Esophagus (tissue), 2 donors: ENCODE data around the gene CNNM4. TPM values are rescaled to one million over a fixed set of nuclear protein-coding genes. Genes with fewer than 3 reads are reported as not detected.

ENCODE experiments used
- H3K27ac ChIP-seq, 2 donors: one replicate each; pipeline ENCODE4 v1.5.1; 2013; ENCODE audit warnings: low read depth in 2 of 2, mild to moderate bottlenecking in 2 of 2, inconsistent platforms in 1 of 2, low read length in 1 of 2, moderate library complexity in 1 of 2
- H3K27me3 ChIP-seq, 2 donors: one replicate each; pipeline ENCODE4 v1.6.1; 2013; ENCODE audit warnings: low read length in 2 of 2, control low read depth in 1 of 2, mild to moderate bottlenecking in 1 of 2; ENCODE audit not compliant: insufficient read depth in 2 of 2, control insufficient read depth in 1 of 2
- H3K36me3 ChIP-seq, 2 donors: one replicate each; pipeline ENCODE4 v1.6.1; 2013; ENCODE audit warnings: low read length in 1 of 2; ENCODE audit not compliant: control insufficient read depth in 2 of 2, insufficient read depth in 2 of 2
- H3K4me1 ChIP-seq, 2 donors: one replicate each; pipeline ENCODE4 v1.6.1; 2013; ENCODE audit warnings: low read length in 1 of 2; ENCODE audit not compliant: control insufficient read depth in 2 of 2, insufficient read depth in 2 of 2
- H3K4me3 ChIP-seq, 2 donors: one replicate each; pipeline ENCODE4 v1.5.1; 2013; ENCODE audit warnings: low read length in 2 of 2, mild to moderate bottlenecking in 2 of 2, low read depth in 1 of 2, moderate library complexity in 1 of 2
- H3K9me3 ChIP-seq, 2 donors: one replicate each; pipeline ENCODE4 v1.6.1; 2013; ENCODE audit warnings: mild to moderate bottlenecking in 2 of 2, low read depth in 1 of 2, low read length in 1 of 2, moderate library complexity in 1 of 2; ENCODE audit not compliant: control insufficient read depth in 2 of 2, insufficient read depth in 1 of 2
- WGBS, 2 donors: extraction: QIAGEN DNeasy Blood & Tissue Kit; methylation state at CpG; one replicate each; pipeline ENCODE4 v1.1.7; 2013; 5-methylcytosine and 5-hydroxymethylcytosine counted together
- polyA plus RNA-seq, 2 donors: library from polyadenylated mRNA; stranded (reverse); fragments of 200-250 nt; gene quantifications; one replicate each; pipeline ENCODE4 v1.2.3, GENCODE V29; 2013
- donor health status: healthy with polysubstance abuse.
- donor health status: Bipolar disorder and iron deficiency.

Gene CNNM4
- polyA plus RNA-seq, 2 donors, result 3.2 to 5.0 TPM

DNA sequence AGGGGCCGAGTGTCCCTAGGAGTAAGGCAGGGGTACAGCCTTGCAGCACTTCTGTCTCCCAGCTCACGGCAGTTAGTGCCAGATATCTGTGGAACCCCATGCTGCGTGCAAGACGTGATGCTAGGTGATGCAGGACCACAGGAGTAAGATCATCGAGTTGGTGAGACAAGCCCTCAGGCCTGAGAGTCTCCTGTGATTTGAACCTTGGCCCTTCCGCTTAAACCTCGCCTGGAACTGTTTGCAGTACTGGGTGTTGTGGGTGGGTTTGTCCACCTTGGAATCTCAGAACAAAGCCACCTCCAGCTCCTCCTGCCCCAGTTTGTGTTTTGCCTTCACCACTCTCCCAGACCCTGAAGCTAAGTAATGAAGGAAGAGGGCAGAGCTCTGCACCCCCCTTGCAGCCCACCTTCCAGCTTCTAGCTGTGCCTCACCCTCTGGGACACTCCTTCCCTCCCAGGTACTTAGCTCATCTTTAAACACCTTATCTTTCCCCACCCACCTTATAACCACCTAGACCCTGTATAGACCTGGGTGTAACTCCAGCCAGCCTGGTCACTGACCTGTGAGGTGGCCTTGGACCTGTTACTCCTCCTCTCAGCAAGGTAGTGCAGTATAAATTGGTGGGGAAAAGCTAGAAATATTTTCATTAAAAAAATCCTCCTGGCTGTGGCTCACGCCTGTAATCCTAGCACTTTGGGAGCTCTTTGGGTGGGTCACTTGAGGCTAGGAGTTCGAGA lies 6.6 kb downstream of the CNNM4 start:
- no peak overlapping the region for H3K27ac ChIP-seq
- H3K4me1 ChIP-seq, result peaks cover 24 to 42% of the 10 kb centered on the region in 2 donors

DNA sequence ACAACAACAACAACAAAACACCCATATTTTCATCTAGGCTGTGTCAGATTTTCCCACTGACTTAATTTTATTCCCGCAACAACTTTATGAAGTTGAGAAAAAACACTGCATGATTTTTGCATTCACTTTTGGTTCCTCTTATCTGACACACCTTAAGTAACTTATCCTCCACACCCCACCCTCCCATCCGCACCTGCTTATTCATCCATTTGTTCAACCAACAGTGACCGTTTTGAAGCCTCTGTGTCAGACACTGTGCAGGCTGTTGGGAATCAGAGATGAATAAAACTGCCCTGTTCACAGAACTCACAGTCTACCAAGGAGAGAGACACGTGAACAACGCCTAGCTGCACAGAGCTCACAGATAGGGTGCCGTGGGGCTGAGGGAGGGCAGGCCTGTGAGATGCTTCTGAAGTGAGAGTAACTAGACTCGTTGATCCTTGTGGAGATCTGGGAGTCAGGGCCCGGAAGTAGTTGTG lies 7.4 kb downstream of the CNNM4 start:
- peak overlapping the region in 1 of 2 donors; percentile 16 for H3K27ac ChIP-seq
- peaks cover 21 to 40% of the 10 kb centered on the region in 2 donors for H3K4me1 ChIP-seq

More for the DNA sequence above, 6.6 kb downstream of the CNNM4 start:
- Histone ChIP-seq H3K36me3 (peaks cover 7 to 13% of the 10 kb centered on the region in 2 donors), H3K27me3 (no peaks in the 10 kb centered on the region), H3K4me3 (no peak overlapping the region), H3K9me3 (no peaks in the 10 kb centered on the region)
- 90% methylated on average over 9 of the region's 9 CpGs for WGBS, 2 donors

DNA sequence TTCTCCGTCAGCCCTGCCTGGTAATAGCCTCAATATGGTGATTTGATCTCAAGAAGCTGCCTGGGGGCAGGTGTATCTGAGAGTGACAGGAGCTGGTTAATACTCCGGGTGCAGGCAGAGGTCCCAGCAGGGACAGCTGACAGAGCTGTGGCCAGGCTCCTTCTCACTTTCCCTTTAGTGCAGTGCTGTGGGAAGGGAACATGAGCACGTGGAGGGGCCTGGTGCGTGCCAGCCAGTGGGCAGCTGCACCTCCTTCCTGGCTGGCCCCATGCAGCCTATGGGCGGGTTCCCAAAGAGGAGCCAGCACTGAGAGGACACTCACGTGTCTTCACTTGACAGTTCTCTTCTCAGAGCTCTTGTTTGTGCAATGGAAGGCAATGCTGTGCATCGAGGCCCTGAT lies 9.1 kb downstream of the CNNM4 start:
- Histone ChIP-seq H3K9me3 (no peaks in the 10 kb centered on the region), H3K27me3 (no peaks in the 10 kb centered on the region), H3K4me3 (no peak overlapping the region), H3K4me1 (peaks cover 12 to 28% of the 10 kb centered on the region in 2 donors), H3K27ac (no peak overlapping the region), H3K36me3 (peaks cover 7 to 13% of the 10 kb centered on the region in 2 donors)
- WGBS, 2 donors, result 40 to 42% methylated on average over 7 of the region's 7 CpGs

More for the DNA sequence above, 7.4 kb downstream of the CNNM4 start:
- Histone ChIP-seq H3K4me3 (no peak overlapping the region), H3K27me3 (no peaks in the 10 kb centered on the region), H3K36me3 (peaks cover 7 to 13% of the 10 kb centered on the region in 2 donors), H3K9me3 (no peaks in the 10 kb centered on the region)
- 66 to 72% methylated on average over 8 of the region's 8 CpGs for WGBS, 2 donors

DNA sequence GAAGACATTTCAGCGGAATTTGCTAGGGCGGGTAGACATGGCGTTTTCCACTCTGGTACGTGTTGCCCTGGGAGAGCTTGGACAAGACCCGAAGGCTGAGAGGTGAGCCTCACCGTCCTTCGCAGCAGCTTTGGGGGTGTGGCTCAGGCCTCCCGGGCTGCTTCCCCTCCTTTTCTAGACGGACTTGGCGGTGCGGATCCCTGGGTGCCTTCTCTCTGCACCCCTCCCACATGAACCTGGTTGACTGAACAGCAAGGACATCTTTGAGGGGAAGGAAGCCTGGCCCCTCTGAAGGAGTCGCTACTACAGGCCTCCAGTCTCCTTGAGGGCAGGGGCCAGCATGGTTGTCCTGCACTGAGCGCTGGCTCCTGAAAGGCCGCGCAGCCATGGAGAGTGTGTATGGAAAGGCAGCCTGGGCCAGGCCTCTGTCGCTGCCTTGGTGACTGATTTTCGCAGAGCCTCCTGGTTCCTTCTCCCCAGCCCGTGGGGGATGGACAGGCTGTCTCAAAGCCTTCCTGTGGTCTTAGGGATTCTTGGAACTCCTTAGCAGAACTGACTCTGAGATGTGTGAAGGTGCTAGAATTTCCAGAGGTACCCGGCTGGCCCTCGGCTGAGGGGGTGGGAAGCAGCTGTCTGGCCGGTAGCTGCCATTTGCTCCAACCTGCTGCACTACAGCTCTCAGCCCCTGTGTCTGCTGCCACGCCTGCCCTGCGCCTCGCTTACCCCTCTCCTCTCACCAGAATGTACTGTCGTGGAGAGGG lies 9.9 kb downstream of the CNNM4 start:
- Histone ChIP-seq H3K4me1 (peaks cover 12 to 28% of the 10 kb centered on the region in 2 donors), H3K36me3 (peaks cover 7 to 13% of the 10 kb centered on the region in 2 donors), H3K27ac (no peak overlapping the region), H3K27me3 (no peaks in the 10 kb centered on the region), H3K9me3 (no peaks in the 10 kb centered on the region), H3K4me3 (no peak overlapping the region)
- 83 to 87% methylated on average over 25 of the region's 25 CpGs for WGBS, 2 donors

DNA sequence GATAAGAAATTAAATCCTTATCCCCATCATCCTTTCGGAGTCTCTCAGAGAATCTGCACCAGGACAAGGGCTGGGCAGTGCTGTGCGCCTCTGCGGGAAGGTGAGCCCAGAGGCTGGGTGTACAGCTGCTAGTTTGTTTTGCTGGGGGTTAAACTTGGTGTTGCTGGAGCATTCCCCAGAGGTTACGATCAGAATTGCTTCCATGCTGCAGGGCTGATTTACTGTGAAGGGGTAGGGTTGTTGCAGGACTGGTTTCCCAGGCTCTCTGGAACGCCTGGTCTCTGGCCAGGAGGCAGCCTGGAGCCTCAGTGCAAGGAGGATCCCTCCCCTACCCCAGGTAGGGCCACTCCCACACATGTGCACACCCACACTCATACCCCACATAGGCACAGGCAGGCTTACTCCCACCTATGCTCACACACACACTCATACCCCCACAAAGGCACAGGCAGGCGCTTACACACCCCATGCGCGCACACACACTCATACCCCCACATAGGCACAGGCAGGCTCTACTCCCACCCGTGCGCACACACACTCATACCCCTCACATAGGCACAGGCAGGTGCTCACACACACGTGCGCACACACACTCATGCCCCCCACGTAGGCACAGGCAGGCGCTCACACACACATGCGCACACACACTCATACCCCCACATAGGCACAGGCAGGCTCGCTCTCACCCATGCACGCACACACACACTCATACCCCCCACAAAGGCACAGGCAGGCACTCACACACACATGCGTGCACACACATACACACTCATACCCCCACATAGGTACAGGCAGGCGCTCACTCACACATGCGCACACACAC lies 11.3 kb downstream of the CNNM4 start:
- peak overlapping the region in 1 of 2 donors; percentile 27 for H3K27ac ChIP-seq
- peaks cover 12 to 25% of the 10 kb centered on the region in 2 donors for H3K4me1 ChIP-seq

DNA sequence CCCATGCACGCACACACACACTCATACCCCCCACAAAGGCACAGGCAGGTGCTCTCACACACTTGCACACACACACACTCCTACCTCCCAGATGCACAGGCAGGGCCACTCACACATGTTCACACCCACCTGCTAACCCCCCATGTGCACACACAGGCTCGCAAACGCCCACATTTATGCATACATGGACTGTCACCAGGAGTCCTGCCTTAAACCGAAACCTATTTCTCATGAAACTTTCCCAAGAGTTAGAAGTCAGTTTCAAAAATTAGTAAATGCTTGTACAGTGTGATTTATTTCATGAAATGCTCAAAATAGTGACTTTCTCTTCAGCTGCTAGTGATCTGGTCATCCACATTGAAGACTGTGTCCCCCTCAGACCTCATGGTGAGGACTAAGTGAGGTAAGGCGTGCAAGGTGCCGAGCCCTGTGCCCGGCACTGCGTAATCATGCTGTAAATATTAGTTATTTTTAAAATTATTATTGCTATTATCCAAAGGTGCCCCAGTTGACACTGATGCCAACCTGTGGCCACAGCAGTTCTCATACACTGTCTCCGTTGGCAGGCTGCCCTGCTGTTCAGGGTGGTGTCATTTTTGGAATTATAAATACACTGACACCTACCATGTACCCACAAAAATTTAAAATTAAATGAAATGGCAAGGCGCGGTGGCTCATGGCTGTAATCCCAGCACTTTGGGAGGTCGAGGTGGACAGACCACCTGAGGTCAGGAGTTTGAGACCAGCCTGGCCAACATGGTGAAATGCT lies 12.4 kb downstream of the CNNM4 start:
- Histone ChIP-seq H3K27me3 (no peaks in the 10 kb centered on the region), H3K4me3 (no peak overlapping the region), H3K4me1 (peaks cover 12 to 23% of the 10 kb centered on the region in 2 donors), H3K27ac (no peak overlapping the region), H3K36me3 (peaks cover 0 to 12% of the 10 kb centered on the region in 2 donors), H3K9me3 (no peaks in the 10 kb centered on the region)
- WGBS, 2 donors, result 70 to 71% methylated on average over 12 of the region's 12 CpGs

More for the DNA sequence above, 11.3 kb downstream of the CNNM4 start:
- WGBS, 2 donors, result 73 to 74% methylated on average over 20 of the region's 20 CpGs
- H3K36me3 ChIP-seq, result peaks cover 3 to 11% of the 10 kb centered on the region in 2 donors
- no peak overlapping the region for H3K4me3 ChIP-seq
- no peaks in the 10 kb centered on the region for H3K9me3 ChIP-seq
- no peaks in the 10 kb centered on the region for H3K27me3 ChIP-seq

DNA sequence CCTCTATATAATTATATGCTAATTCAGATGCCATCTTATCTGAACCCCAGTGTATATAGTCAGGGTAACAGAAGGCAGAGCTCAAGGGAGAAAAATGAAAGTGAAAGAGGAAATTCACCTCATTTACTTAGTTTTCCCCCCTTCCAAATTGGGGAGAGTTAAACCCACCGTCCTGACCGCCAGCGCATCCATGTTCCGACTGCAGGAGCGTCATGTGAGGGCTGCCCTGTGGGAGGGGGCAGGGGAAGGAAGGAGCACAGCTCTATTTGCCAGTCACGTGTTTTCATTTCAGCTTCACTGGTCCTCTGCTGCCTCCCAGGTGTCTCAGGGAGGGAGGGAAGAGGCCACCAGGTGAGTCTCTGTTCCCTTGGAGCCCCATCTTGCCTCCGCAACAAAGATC lies 13.2 kb downstream of the CNNM4 start:
- 39 to 46% methylated on average over 7 of the region's 7 CpGs for WGBS, 2 donors
- peak overlapping the region; percentile 35 to 36 for H3K4me3 ChIP-seq
- no peaks in the 10 kb centered on the region for H3K9me3 ChIP-seq
- peak overlapping the region in 1 of 2 donors; percentile 29 for H3K27ac ChIP-seq
- H3K27me3 ChIP-seq, result no peaks in the 10 kb centered on the region
- H3K4me1 ChIP-seq, result peaks cover 12 to 21% of the 10 kb centered on the region in 2 donors
- H3K36me3 ChIP-seq, result peaks cover 0 to 12% of the 10 kb centered on the region in 2 donors

DNA sequence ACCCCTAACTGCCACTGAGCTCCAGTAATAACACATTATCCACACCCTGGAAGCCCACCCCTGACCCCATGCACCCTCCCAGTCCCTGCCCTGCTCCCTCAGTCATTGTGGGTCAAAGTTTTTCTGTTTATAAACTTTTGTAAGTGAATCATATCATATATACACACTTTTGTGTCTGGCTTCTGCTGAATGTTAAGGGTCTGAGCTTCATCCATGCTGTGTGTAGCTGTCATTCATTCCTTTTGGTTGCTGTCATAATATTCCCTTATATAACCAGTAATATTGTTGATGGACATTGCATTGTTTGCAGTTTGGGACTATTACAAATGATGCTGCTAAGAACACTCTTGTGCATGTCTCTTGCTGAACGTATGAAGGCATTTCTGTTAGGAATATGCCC lies 14.5 kb downstream of the CNNM4 start:
- H3K36me3 ChIP-seq, result peaks cover 0 to 9% of the 10 kb centered on the region in 2 donors
- WGBS, 2 donors, result 15 to 32% methylated on average over 1 of the region's 1 CpG
- no peaks in the 10 kb centered on the region for H3K9me3 ChIP-seq
- H3K4me3 ChIP-seq, result no peak overlapping the region
- no peaks in the 10 kb centered on the region for H3K27me3 ChIP-seq
- peaks cover 7 to 15% of the 10 kb centered on the region in 2 donors for H3K4me1 ChIP-seq
- H3K27ac ChIP-seq, result no peak overlapping the region
